Measurements from ENCODE around the gene ZNF710. TPM values are rescaled to one million over a fixed set of nuclear protein-coding genes. Genes with fewer than 3 reads are reported as not detected.

ZNF710 gene
- total RNA-seq, 1 experiment from 2014 or later = 10.0 TPM

DNA sequence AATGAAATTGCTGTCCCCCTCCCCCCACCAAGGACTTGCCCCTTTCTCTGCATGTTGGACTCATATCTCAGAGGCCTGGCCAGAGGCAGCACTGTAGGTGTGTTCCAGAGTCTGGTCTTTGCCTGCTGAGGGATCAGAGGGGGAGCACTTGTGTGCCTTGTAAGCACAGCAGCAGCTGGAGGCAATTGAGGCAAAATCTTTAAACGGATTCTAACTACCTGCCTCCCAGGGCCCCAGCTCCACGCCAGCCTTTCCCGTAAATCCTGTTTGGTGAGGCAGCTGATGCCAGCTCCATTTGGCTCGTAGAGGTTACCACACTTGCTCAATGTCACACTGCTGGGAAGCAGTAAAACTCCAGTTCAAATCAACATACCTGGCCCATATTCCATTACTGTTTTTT, 103.4 kb downstream of the ZNF710 start:
- CTCF ChIA-PET = no interaction called here
- intact Hi-C loops (cut with micrococcal nuclease) = no loop called here
- no peak for ATAC-seq

More for the DNA sequence above, 103.4 kb downstream of the ZNF710 start:
- RAD21 ChIA-PET (ENCODE audit: low non-redundant PET in 1 of 2, low total read pairs in 2 of 2, uncharacterized antibody in 2 of 2, unreplicated experiment in 2 of 2) = no interaction called here
- peaks cover 16 to 37% of the 10 kb centered on the region in 2 experiments for H3K4me1 ChIP-seq (ENCODE audit: control insufficient read depth in 1 of 2, insufficient read depth in 2 of 2, low read length in 2 of 2)
- no peaks in the 10 kb centered on the region for H3K9me3 ChIP-seq (ENCODE audit: control insufficient read depth in 1 of 2, insufficient read depth in 1 of 2, low read depth in 1 of 2, low read length in 2 of 2)
- H3K4me2 ChIP-seq (ENCODE audit: low read length) = no peak overlapping the region
- H3K79me2 ChIP-seq (ENCODE audit: insufficient read depth, low read length) = no peaks in the 10 kb centered on the region
- BruUV-seq (replicated peaks) = no TSS peak
- no peak overlapping the region for H3K9ac ChIP-seq (ENCODE audit: low read length)
- no peaks in the 10 kb centered on the region for H4K20me1 ChIP-seq (ENCODE audit: insufficient read depth)
- no peak for DNase-seq (ENCODE audit: low read depth, low spot score)
- no peaks in the 10 kb centered on the region for H3K9me2 ChIP-seq (ENCODE audit: insufficient read depth)
- no peak overlapping the region for H2AFZ ChIP-seq (ENCODE audit: low read depth, low read length, poor library complexity, severe bottlenecking)
- POLR2A ChIA-PET = no interaction called here
- H3K27me3 ChIP-seq (ENCODE audit: insufficient read depth, low read length) = no peaks in the 10 kb centered on the region
- TF ChIP-seq EZH2 (IDR thresholded peaks at IDR 0.05) (no peak), CEBPB (IDR thresholded peaks at IDR 0.05; ENCODE audit: low read depth) (no peak), FOSL1 (IDR thresholded peaks at IDR 0.05; ENCODE audit: low read depth) (no peak), TCF7L2 (IDR thresholded peaks at IDR 0.05; ENCODE audit: borderline replicate concordance, extremely low read depth, insufficient read depth, insufficient read length) (no peak), SP1 (IDR thresholded peaks at IDR 0.05; ENCODE audit: low read depth) (no peak), YY1 (IDR thresholded peaks at IDR 0.05; ENCODE audit: extremely low read depth, insufficient replicate concordance, low read depth, low read length) (no peak), CBX3 (IDR thresholded peaks at IDR 0.05; ENCODE audit: low read depth) (no peak), SIN3A (IDR thresholded peaks at IDR 0.05; ENCODE audit: low read depth) (no peak), EZH2phosphoT487 (IDR thresholded peaks at IDR 0.05; ENCODE audit: borderline replicate concordance) (no peak), ELF1 (IDR thresholded peaks at IDR 0.05; ENCODE audit: borderline replicate concordance, low read depth) (no peak), EGR1 (IDR thresholded peaks at IDR 0.05; ENCODE audit: low read depth) (no peak), ZFX (IDR thresholded peaks at IDR 0.05) (no peak), SRF (IDR thresholded peaks at IDR 0.05; ENCODE audit: low read depth) (no peak)
- TF ChIP-seq, protein P1, sequence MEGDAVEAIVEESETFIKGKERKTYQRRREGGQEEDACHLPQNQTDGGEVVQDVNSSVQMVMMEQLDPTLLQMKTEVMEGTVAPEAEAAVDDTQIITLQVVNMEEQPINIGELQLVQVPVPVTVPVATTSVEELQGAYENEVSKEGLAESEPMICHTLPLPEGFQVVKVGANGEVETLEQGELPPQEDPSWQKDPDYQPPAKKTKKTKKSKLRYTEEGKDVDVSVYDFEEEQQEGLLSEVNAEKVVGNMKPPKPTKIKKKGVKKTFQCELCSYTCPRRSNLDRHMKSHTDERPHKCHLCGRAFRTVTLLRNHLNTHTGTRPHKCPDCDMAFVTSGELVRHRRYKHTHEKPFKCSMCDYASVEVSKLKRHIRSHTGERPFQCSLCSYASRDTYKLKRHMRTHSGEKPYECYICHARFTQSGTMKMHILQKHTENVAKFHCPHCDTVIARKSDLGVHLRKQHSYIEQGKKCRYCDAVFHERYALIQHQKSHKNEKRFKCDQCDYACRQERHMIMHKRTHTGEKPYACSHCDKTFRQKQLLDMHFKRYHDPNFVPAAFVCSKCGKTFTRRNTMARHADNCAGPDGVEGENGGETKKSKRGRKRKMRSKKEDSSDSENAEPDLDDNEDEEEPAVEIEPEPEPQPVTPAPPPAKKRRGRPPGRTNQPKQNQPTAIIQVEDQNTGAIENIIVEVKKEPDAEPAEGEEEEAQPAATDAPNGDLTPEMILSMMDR (IDR thresholded peaks at IDR 0.05 in 2 of 3, conservative IDR thresholded peaks at IDR 0.05 in 1 of 3; ENCODE audit: borderline replicate concordance in 1 of 3, insufficient read depth in 1 of 3, low read depth in 2 of 3, low read length in 2 of 3) = no peak
- TF ChIP-seq, protein P2, sequence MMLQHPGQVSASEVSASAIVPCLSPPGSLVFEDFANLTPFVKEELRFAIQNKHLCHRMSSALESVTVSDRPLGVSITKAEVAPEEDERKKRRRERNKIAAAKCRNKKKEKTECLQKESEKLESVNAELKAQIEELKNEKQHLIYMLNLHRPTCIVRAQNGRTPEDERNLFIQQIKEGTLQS (IDR thresholded peaks at IDR 0.05) = no peak
- TF ChIP-seq, protein P3, sequence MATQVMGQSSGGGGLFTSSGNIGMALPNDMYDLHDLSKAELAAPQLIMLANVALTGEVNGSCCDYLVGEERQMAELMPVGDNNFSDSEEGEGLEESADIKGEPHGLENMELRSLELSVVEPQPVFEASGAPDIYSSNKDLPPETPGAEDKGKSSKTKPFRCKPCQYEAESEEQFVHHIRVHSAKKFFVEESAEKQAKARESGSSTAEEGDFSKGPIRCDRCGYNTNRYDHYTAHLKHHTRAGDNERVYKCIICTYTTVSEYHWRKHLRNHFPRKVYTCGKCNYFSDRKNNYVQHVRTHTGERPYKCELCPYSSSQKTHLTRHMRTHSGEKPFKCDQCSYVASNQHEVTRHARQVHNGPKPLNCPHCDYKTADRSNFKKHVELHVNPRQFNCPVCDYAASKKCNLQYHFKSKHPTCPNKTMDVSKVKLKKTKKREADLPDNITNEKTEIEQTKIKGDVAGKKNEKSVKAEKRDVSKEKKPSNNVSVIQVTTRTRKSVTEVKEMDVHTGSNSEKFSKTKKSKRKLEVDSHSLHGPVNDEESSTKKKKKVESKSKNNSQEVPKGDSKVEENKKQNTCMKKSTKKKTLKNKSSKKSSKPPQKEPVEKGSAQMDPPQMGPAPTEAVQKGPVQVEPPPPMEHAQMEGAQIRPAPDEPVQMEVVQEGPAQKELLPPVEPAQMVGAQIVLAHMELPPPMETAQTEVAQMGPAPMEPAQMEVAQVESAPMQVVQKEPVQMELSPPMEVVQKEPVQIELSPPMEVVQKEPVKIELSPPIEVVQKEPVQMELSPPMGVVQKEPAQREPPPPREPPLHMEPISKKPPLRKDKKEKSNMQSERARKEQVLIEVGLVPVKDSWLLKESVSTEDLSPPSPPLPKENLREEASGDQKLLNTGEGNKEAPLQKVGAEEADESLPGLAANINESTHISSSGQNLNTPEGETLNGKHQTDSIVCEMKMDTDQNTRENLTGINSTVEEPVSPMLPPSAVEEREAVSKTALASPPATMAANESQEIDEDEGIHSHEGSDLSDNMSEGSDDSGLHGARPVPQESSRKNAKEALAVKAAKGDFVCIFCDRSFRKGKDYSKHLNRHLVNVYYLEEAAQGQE (IDR thresholded peaks at IDR 0.05; ENCODE audit: low read depth) = no peak
- no peak overlapping the region for H3K27ac ChIP-seq (ENCODE audit: low read depth, low read length)
- H3K36me3 ChIP-seq (ENCODE audit: control insufficient read depth in 1 of 2, insufficient read depth in 2 of 2, low read length in 2 of 2) = no peaks in the 10 kb centered on the region
- no peak overlapping the region for H3K4me3 ChIP-seq (replicated peaks in 1 of 2; ENCODE audit: low read depth in 1 of 2, low read length in 2 of 2)
